Gastrocnemius medialis (tissue), 4 donors: ENCODE data around the gene PSMD12. TPM values are rescaled to one million over a fixed set of nuclear protein-coding genes. Genes with fewer than 3 reads are reported as not detected.

ENCODE experiments used
- ATAC-seq, 2 donors: fragments of 150-250 bp; one replicate each; pipeline ENCODE4 v1.9.1; 2016
- DNase-seq, 2 donors: peaks; one replicate each; pipeline ENCODE4 v3.0.0-alpha.2; 2019
- H3K27ac ChIP-seq, 4 donors: fragments of 200-600 bp; sonication (generic); 1 replicate in 1 of 4; 2 replicates in 3 of 4; pipeline ENCODE4 v1.5.1; 2016 to 2018; ENCODE audit warnings: mild to moderate bottlenecking in 2 of 4, moderate library complexity in 1 of 4
- H3K27me3 ChIP-seq, 3 donors: fragments of 200-600 bp; sonication (generic) in 2 of 3; 1 replicate in 1 of 3; 2 replicates in 2 of 3; pipeline versions ENCODE4 v1.5.1 to v1.6.0; 2016 to 2019; ENCODE audit warnings: mild to moderate bottlenecking in 1 of 3, moderate library complexity in 1 of 3
- H3K36me3 ChIP-seq, 2 donors: fragments of 200-600 bp; sonication (generic) in 1 of 2; one replicate each; pipeline ENCODE4 v1.5.1; 2017 to 2018
- H3K4me1 ChIP-seq, 2 donors: fragments of 200-600 bp; sonication (generic) in 1 of 2; one replicate each; pipeline ENCODE4 v1.5.1; 2016 to 2017; ENCODE audit warnings: mild to moderate bottlenecking in 2 of 2
- H3K4me3 ChIP-seq, 4 donors: fragments of 200-600 bp; sonication (generic) in 3 of 4; 1 replicate in 1 of 4; 2 replicates in 3 of 4; pipeline ENCODE4 v1.5.1; 2016 to 2019; ENCODE audit warnings: mild to moderate bottlenecking in 2 of 4
- H3K9me3 ChIP-seq, 3 donors: fragments of 200-600 bp; sonication (generic) in 2 of 3; 1 replicate in 1 of 3; 2 replicates in 2 of 3; pipeline ENCODE4 v1.5.1; 2016 to 2019
- CTCF ChIP-seq, 5 experiments: fragments of 450-650 bp in 3 of 5; fragments of 200-600 bp in 2 of 5; sonication (generic) in 2 of 5; IDR thresholded peaks in 4 of 5; conservative IDR thresholded peaks in 1 of 5; 1 replicate in 4 of 5; 2 replicates in 1 of 5; pipeline ENCODE4 v1.5.1; 2016 to 2019; ENCODE audit warnings: antibody characterized with exemption in 5 of 5, mild to moderate bottlenecking in 3 of 5, moderate library complexity in 3 of 5
- POLR2A ChIP-seq, 2 donors: fragments of 450-650 bp; IDR thresholded peaks; one replicate each; pipeline ENCODE4 v1.6.1; 2017; ENCODE audit warnings: antibody characterized with exemption in 2 of 2, mild to moderate bottlenecking in 2 of 2, moderate library complexity in 2 of 2
- in situ Hi-C, 4 donors: fragments of 200-750 bp; cut with MboI; loops; one replicate each; pipeline versions ENCODE4 v1.15.0 to v1.8.0; 2017; ENCODE audit warnings: low sequenced_read_pairs in 4 of 4
- intact Hi-C: fragments of 100-400 bp; cut with DNase I; formaldehyde crosslinking; loops from one replicate; pipeline ENCODE4 v1.15.1; 2023; ENCODE audit warnings: low total_unique reads
- total RNA-seq, 4 donors: library from RNA; depleted of rRNA; stranded (reverse); fragments of >200 nt; gene quantifications; one replicate each; pipeline versions ENCODE4 v1.1.0 to v1.2.3, GENCODE V29; 2016

The PSMD12 gene
- total RNA-seq, 4 donors from 2014 or later, result 52.0 to 89.6 (median 69.9) TPM

GRCh38 chr17:67385122-67385988 is 19.0 kb upstream of the PSMD12 start:
- Histone ChIP-seq H3K27me3 (no peaks in the 10 kb centered on the region), H3K27ac (peak overlapping the region in 1 of 4 donors; percentile 38), H3K4me3 (no peak overlapping the region), H3K36me3 (no peaks in the 10 kb centered on the region), H3K4me1 (peaks cover 4 to 9% of the 10 kb centered on the region in 2 donors), H3K9me3 (no peaks in the 10 kb centered on the region)
- DNase-seq (no peak), ATAC-seq (no peak)
- TF ChIP-seq POLR2A (IDR thresholded peaks at IDR 0.05), result no peak
- no peak for TF ChIP-seq CTCF (IDR thresholded peaks at IDR 0.05 in 4 of 5, conservative IDR thresholded peaks at IDR 0.05 in 1 of 5)
- in situ Hi-C loops, result loop anchor here in 1 of 4 donors (10.0 kb wide), 1 partner anchor 99 kb away; no protein-coding TSS in a partner anchor
- intact Hi-C loops, result no loop called here

- H3K4me1 ChIP-seq, result peaks cover 0 to 2% of the 10 kb centered on the region in 2 donors
- no peak for ATAC-seq
- intact Hi-C loops, result no loop called here
- H3K27me3 ChIP-seq, result no peaks in the 10 kb centered on the region
- H3K9me3 ChIP-seq, result no peaks in the 10 kb centered on the region
- H3K27ac ChIP-seq, result peak overlapping the region in 1 of 4 donors; percentile 30
- DNase-seq, result no peak
- no peak for TF ChIP-seq POLR2A (IDR thresholded peaks at IDR 0.05)
- no peak for TF ChIP-seq CTCF (IDR thresholded peaks at IDR 0.05 in 4 of 5, conservative IDR thresholded peaks at IDR 0.05 in 1 of 5)
- no peak overlapping the region for H3K4me3 ChIP-seq
- in situ Hi-C loops, result loop anchor here in 1 of 4 donors (10.0 kb wide), 1 partner anchor 103 kb away; no protein-coding TSS in a partner anchor
- H3K36me3 ChIP-seq, result no peaks in the 10 kb centered on the region
Observed at GRCh38 chr17:67381929-67382257, 15.5 kb upstream of the PSMD12 start.

- peak overlapping the region; percentile 59 to 85 (median 78) for H3K4me3 ChIP-seq
- H3K36me3 ChIP-seq, result no peaks in the 10 kb centered on the region
- H3K27me3 ChIP-seq, result no peaks in the 10 kb centered on the region
- H3K4me1 ChIP-seq, result peaks cover 6 to 9% of the 10 kb centered on the region in 2 donors
- peak overlapping the region; percentile 79 to 94 (median 84) for H3K27ac ChIP-seq
- H3K9me3 ChIP-seq, result no peaks in the 10 kb centered on the region
- intact Hi-C loops, result loop anchor here (5.0 kb wide), 1 partner anchor 113 kb away; no protein-coding TSS in a partner anchor
- DNase-seq (no peak), ATAC-seq (no peak)
- TF ChIP-seq CTCF (IDR thresholded peaks at IDR 0.05 in 4 of 5, conservative IDR thresholded peaks at IDR 0.05 in 1 of 5) (no peak), POLR2A (IDR thresholded peaks at IDR 0.05) (no peak)
- in situ Hi-C loops, result loop anchor here in 2 of 4 donors (5.0 to 10.0 kb wide), 4 partner anchors 93 to 308 kb away; no protein-coding TSS in a partner anchor
Observed at GRCh38 chr17:67379251-67379630, 12.9 kb upstream of the PSMD12 start.

- H3K4me1 ChIP-seq, result peaks cover 6 to 9% of the 10 kb centered on the region in 2 donors
- H3K27ac ChIP-seq, result peak overlapping the region; percentile 79 to 94 (median 84)
- DNase-seq (peak; percentile 68 to 79), ATAC-seq (peak; percentile 87 to 89)
- intact Hi-C loops, result loop anchor here (1.0 to 5.0 kb wide), 3 partner anchors 97 to 311 kb away; no protein-coding TSS in a partner anchor
- H3K27me3 ChIP-seq, result no peaks in the 10 kb centered on the region
- H3K4me3 ChIP-seq, result peak overlapping the region; percentile 59 to 85 (median 78)
- in situ Hi-C loops, result loop anchor here in 2 of 4 donors (5.0 to 10.0 kb wide), 4 partner anchors 94 to 309 kb away; no protein-coding TSS in a partner anchor
- no peaks in the 10 kb centered on the region for H3K36me3 ChIP-seq
- no peaks in the 10 kb centered on the region for H3K9me3 ChIP-seq
- peak; percentile 59 to 95 (median 94) for TF ChIP-seq CTCF (IDR thresholded peaks at IDR 0.05 in 4 of 5, conservative IDR thresholded peaks at IDR 0.05 in 1 of 5)
- TF ChIP-seq POLR2A (IDR thresholded peaks at IDR 0.05), result peak; percentile 82 to 84
Observed at GRCh38 chr17:67378454-67379250, 12.3 kb upstream of the PSMD12 start.
